HepG2 (cell line): Measurements from ENCODE around the gene RDH11. TPM values are rescaled to one million over a fixed set of nuclear protein-coding genes. Genes with fewer than 3 reads are reported as not detected.

Experiments
- ATAC-seq: fragments of 200-7000 bp; cut with Tn5 transposase; 3 replicates; pipeline ENCODE4 v1.9.1; 2020; ENCODE audit warnings: mild to moderate bottlenecking, moderate library complexity
- BruUV-seq: library from RNA; stranded (reverse); fragments of 400-500 nt; replicated peaks from 2 replicates; lab custom pipeline; 2021; lab: Mats Ljungman, UMichigan
- CTCF ChIA-PET: fragments of 300-600 bp; formaldehyde crosslinking; extraction: SDS; loops from one replicate; lab custom pipeline; 2021; ENCODE audit warnings: low total read pairs, inconsistent platforms, low intra/inter-chr PET ratio; lab: Yijun Ruan, JAX
- POLR2A ChIA-PET: fragments of 350-600 bp; sonication (Branson Sonifier 250); formaldehyde crosslinking; loops from one replicate; lab custom pipeline; 2020; ENCODE audit warnings: antibody characterized with exemption, inconsistent platforms; lab: Yijun Ruan, JAX
- DNase-seq: peaks from one replicate; pipeline ENCODE4 v3.0.0-alpha.2; 2015; ENCODE audit warnings: low spot score
- FAIRE-seq: peaks from 3 replicates; lab custom pipeline; 2011; peaks lifted over from hg19 to GRCh38; lab: Jason Lieb, UNC
- H2AFZ ChIP-seq: one replicate; pipeline ENCODE4 v1.6.1; 2011; ENCODE audit warnings: low read length, inconsistent platforms
- H3K27ac ChIP-seq: fragments of 300-600 bp; 3 replicates; pipeline ENCODE4 v1.8.0; 2011; ENCODE audit warnings: mixed run types, mild to moderate bottlenecking, mixed read lengths, low read length, inconsistent platforms; ENCODE audit not compliant: insufficient read depth; ENCODE audit errors: extremely low read length
- H3K27me3 ChIP-seq, 2 experiments: fragments of 200-600 bp in 1 of 2; 2 replicates in 1 of 2; 3 replicates in 1 of 2; pipeline versions ENCODE4 v1.6.0 to v1.8.0; 2011; ENCODE audit warnings: low read length in 2 of 2, mild to moderate bottlenecking in 2 of 2, moderate library complexity in 2 of 2, inconsistent platforms in 1 of 2; ENCODE audit not compliant: insufficient read depth in 2 of 2, control insufficient read depth in 1 of 2
- H3K36me3 ChIP-seq, 2 experiments: fragments of 200-600 bp in 1 of 2; replicated peaks in 1 of 2; 2 replicates in 1 of 2; 3 replicates in 1 of 2; pipeline versions ENCODE4 v1.5.1 to v1.8.0; 2011; ENCODE audit warnings: low read length in 2 of 2, inconsistent platforms in 1 of 2; ENCODE audit not compliant: insufficient read depth in 2 of 2, control insufficient read depth in 1 of 2
- H3K4me1 ChIP-seq: 2 replicates; pipeline ENCODE4 v1.5.1; 2012; ENCODE audit warnings: low read length, inconsistent platforms; ENCODE audit not compliant: insufficient read depth
- H3K4me2 ChIP-seq: 2 replicates; pipeline ENCODE4 v1.6.0; 2011; ENCODE audit warnings: low read depth, low read length, inconsistent platforms
- H3K4me3 ChIP-seq, 3 experiments: fragments of 200-600 bp in 1 of 3; sonication (generic), shearing (Covaris generic) in 1 of 3; replicated peaks in 1 of 3; 2 replicates each; pipeline ENCODE4 v1.5.1; 2011 to 2016; ENCODE audit warnings: low read length in 3 of 3, inconsistent platforms in 2 of 3, low read depth in 2 of 3, mild to moderate bottlenecking in 2 of 3, control low read depth in 1 of 3, mixed read lengths in 1 of 3; ENCODE audit not compliant: insufficient read depth in 1 of 3
- H3K79me2 ChIP-seq: one replicate; pipeline ENCODE4 v1.6.1; 2011; ENCODE audit warnings: low read length, inconsistent platforms; ENCODE audit not compliant: insufficient read depth
- H3K9ac ChIP-seq: 2 replicates; pipeline ENCODE4 v1.6.0; 2011; ENCODE audit warnings: mild to moderate bottlenecking, low read depth, low read length, inconsistent platforms; ENCODE audit not compliant: insufficient read depth
- H3K9me3 ChIP-seq: 2 replicates; pipeline ENCODE4 v1.5.1; 2012; ENCODE audit warnings: mild to moderate bottlenecking, low read length
- H4K20me1 ChIP-seq: 2 replicates; pipeline ENCODE4 v1.6.0; 2011; ENCODE audit warnings: inconsistent platforms, mild to moderate bottlenecking, low read length, moderate library complexity; ENCODE audit not compliant: insufficient read depth
- PHF21A ChIP-seq: sonication (generic); formaldehyde crosslinking; IDR thresholded peaks from 2 replicates; pipeline ENCODE4 v1.5.0; 2020; ENCODE audit warnings: mild to moderate bottlenecking, missing genetic modification reagents
- ZNF225 ChIP-seq: sonication (generic); formaldehyde crosslinking; IDR thresholded peaks from 2 replicates; pipeline ENCODE4 v1.4.0; 2020; ENCODE audit warnings: mild to moderate bottlenecking, missing genetic modification reagents
- ZNF652 ChIP-seq: IDR thresholded peaks from 2 replicates; pipeline ENCODE4 v1.6.1; 2016; ENCODE audit warnings: low read depth, borderline replicate concordance
- ZNF891 ChIP-seq: sonication (generic); formaldehyde crosslinking; IDR thresholded peaks from 2 replicates; pipeline ENCODE4 v1.5.0; 2020; ENCODE audit warnings: mild to moderate bottlenecking, missing genetic modification reagents
- WGBS: methylation state at CpG from one replicate; pipeline ENCODE4 v1.1.6; 2017; ENCODE audit warnings: low lambda C conversion rate; 5-methylcytosine and 5-hydroxymethylcytosine counted together
- in situ Hi-C: cut with HindIII; loops from 2 replicates; pipeline ENCODE4 v1.10.0; 2017; ENCODE audit warnings: low pct_unique_long_range_greater_than_20kb; ENCODE audit not compliant: extremely low pct_ligation_motif_present
- intact Hi-C: fragments of 100-400 bp; cut with micrococcal nuclease; formaldehyde crosslinking; loops from one replicate; pipeline ENCODE4 v1.10.0; 2022; ENCODE audit not compliant: unreplicated experiment
- polyA plus RNA-seq, 8 experiments: library from polyadenylated mRNA; depleted of rRNA in 3 of 8; stranded (reverse) in 7 of 8; unstranded in 1 of 8; fragments of >200 nt; fragmentation: Illumina TruSeq in 4 of 8; extraction: Trizol in 4 of 8; gene quantifications; 2 replicates each; pipeline versions ENCODE4 v1.2.1 to v1.2.3, GENCODE V29; 2011 to 2016; ENCODE audit warnings: low read depth in 4 of 8, missing spikeins in 1 of 8, mixed read lengths in 1 of 8; ENCODE audit not compliant: insufficient read depth in 1 of 8
- total RNA-seq, 5 experiments: library from RNA; depleted of rRNA; stranded (reverse); fragments of >200 nt; fragmentation: Illumina TruSeq; extraction: Trizol; gene quantifications; 2 replicates each; pipeline ENCODE4 v1.2.3, GENCODE V29; 2016; ENCODE audit warnings: low read depth in 1 of 5
- TF ChIP-seq, protein P1 (sequence below): IDR thresholded peaks from 2 replicates; pipeline ENCODE4 v1.6.1; 2012; ENCODE audit warnings: low read length, improper control_type of control experiment

The RDH11 gene
- total and polyA plus RNA-seq, 2 of the 13 experiments (the other 11 are each of a cell fraction or from before 2014, with no cell fraction given): 106 to 131 TPM

- POLR2A ChIA-PET: interaction anchor here (1.3 kb wide), 1 partner anchor 10 kb away, joined by 10 read pairs; the partner anchor contains the start of gene RDH11
- no peak overlapping the region for H3K4me2 ChIP-seq
These were observed 9.6 kb upstream of the RDH11 start for GRCh38 chr14:67705211-67705610.

More at GRCh38 chr14:67705211-67705610, 9.6 kb upstream of the RDH11 start:
- Histone ChIP-seq H2AFZ (no peak overlapping the region), H3K9ac (no peak overlapping the region), H3K4me3 (no peak overlapping the region), H3K27ac (no peak overlapping the region), H3K79me2 (no peaks in the 10 kb centered on the region), H3K4me1 (peaks cover 26% of the 10 kb centered on the region), H3K36me3 (no peaks in the 10 kb centered on the region), H3K9me3 (peaks cover 15% of the 10 kb centered on the region), H3K27me3 (no peaks in the 10 kb centered on the region), H4K20me1 (no peaks in the 10 kb centered on the region)
- WGBS: 15% methylated on average over 3 of the region's 3 CpGs
- ATAC-seq: no peak
- CTCF ChIA-PET: interaction anchor here (0.9 to 3.7 kb wide), 6 partner anchors 30 to 122 kb away, joined by 3 to 29 read pairs (median 9); partner anchors contain the start of genes ARG2, PIGH and VTI1B
- in situ Hi-C loops: loop anchor here (10.0 kb wide), 2 partner anchors 90 to 120 kb away; partner anchors contain the start of gene ARG2
- no peak for FAIRE-seq
- BruUV-seq: no TSS peak
- DNase-seq: no peak
- intact Hi-C loops: loop anchor here (2.0 to 10.0 kb wide), 5 partner anchors 30 to 280 kb away; partner anchors contain the start of genes ARG2 and VTI1B
- no peak for TF ChIP-seq ZNF891 (CRISPR knock-in tag)
- TF ChIP-seq, protein P1, sequence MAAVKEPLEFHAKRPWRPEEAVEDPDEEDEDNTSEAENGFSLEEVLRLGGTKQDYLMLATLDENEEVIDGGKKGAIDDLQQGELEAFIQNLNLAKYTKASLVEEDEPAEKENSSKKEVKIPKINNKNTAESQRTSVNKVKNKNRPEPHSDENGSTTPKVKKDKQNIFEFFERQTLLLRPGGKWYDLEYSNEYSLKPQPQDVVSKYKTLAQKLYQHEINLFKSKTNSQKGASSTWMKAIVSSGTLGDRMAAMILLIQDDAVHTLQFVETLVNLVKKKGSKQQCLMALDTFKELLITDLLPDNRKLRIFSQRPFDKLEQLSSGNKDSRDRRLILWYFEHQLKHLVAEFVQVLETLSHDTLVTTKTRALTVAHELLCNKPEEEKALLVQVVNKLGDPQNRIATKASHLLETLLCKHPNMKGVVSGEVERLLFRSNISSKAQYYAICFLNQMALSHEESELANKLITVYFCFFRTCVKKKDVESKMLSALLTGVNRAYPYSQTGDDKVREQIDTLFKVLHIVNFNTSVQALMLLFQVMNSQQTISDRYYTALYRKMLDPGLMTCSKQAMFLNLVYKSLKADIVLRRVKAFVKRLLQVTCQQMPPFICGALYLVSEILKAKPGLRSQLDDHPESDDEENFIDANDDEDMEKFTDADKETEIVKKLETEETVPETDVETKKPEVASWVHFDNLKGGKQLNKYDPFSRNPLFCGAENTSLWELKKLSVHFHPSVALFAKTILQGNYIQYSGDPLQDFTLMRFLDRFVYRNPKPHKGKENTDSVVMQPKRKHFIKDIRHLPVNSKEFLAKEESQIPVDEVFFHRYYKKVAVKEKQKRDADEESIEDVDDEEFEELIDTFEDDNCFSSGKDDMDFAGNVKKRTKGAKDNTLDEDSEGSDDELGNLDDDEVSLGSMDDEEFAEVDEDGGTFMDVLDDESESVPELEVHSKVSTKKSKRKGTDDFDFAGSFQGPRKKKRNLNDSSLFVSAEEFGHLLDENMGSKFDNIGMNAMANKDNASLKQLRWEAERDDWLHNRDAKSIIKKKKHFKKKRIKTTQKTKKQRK: no peak
- TF ChIP-seq ZNF225 (CRISPR knock-in tag): no peak
- no peak for TF ChIP-seq PHF21A (CRISPR knock-in tag)
- TF ChIP-seq ZNF652 (CRISPR knock-in tag): no peak
